Activated CD4-positive, alpha-beta T cell treated with anti-CD3 and anti-CD28 coated beads for 36 hours (primary cell): ENCODE measurements around the gene SUCNR1. TPM values are rescaled to one million over a fixed set of nuclear protein-coding genes. Genes with fewer than 3 reads are reported as not detected.
"Not testable (repeated sequence)": the region's sequence is repeated elsewhere in the genome, so short reads cannot be mapped to it uniquely, and the experiment has no call there.

Experiments
- ATAC-seq: fragments of 200-7000 bp; cut with Tn5 transposase; one replicate; pipeline ENCODE4 v1.10.0; 2021; ENCODE audit warnings: mild to moderate bottlenecking, moderate library complexity
- CTCF ChIA-PET: fragments of 350-600 bp; sonication (Branson Sonifier 250); formaldehyde crosslinking; loops from one replicate; lab custom pipeline; 2021; ENCODE audit warnings: antibody characterized with exemption; lab: Charles Lee
- POLR2A ChIA-PET: fragments of 350-600 bp; sonication (Branson Sonifier 250); formaldehyde crosslinking; loops from one replicate; lab custom pipeline; 2021; ENCODE audit warnings: antibody characterized with exemption, inconsistent platforms; lab: Charles Lee
- DNase-seq: peaks from one replicate; pipeline ENCODE4 v3.0.0-alpha.2; 2020
- H3K27ac Mint-ChIP-seq: one replicate; pipeline ENCODE4 v1.8.0; 2021; ENCODE audit warnings: mixed read lengths
- H3K27me3 Mint-ChIP-seq: one replicate; pipeline ENCODE4 v1.8.0; 2021; ENCODE audit warnings: mixed read lengths
- H3K36me3 Mint-ChIP-seq: one replicate; pipeline ENCODE4 v1.8.0; 2021; ENCODE audit warnings: low read depth, mixed read lengths
- H3K4me1 Mint-ChIP-seq: one replicate; pipeline ENCODE4 v1.8.0; 2021; ENCODE audit warnings: mixed read lengths
- H3K4me3 Mint-ChIP-seq: one replicate; pipeline ENCODE4 v1.8.0; 2021; ENCODE audit warnings: mild to moderate bottlenecking, moderate library complexity, mixed read lengths
- H3K9me3 Mint-ChIP-seq: one replicate; pipeline ENCODE4 v1.8.0; 2021; ENCODE audit warnings: low read depth, mixed read lengths
- intact Hi-C, 2 experiments: fragments of 100-400 bp; cut with DNase I in 1 of 2; cut with micrococcal nuclease in 1 of 2; formaldehyde crosslinking; loops; one replicate each; pipeline versions ENCODE4 v1.14.2 to v1.15.1; 2022 to 2024; cut with DNase I, micrococcal nuclease
- total RNA-seq, 2 experiments: library from RNA; stranded (reverse); gene quantifications; one replicate each; pipeline ENCODE4 v1.2.3, GENCODE V29; 2021

Gene SUCNR1
- total RNA-seq, result not detected

- CTCF ChIA-PET, result no interaction called here
- H3K4me3 Mint-ChIP-seq, result no peak within 1 kb of the TSS
- no peak for DNase-seq
- no peak for ATAC-seq
- POLR2A ChIA-PET, result no interaction called here
- no peaks in the 10 kb centered on the region for H3K36me3 Mint-ChIP-seq
- no peaks in the 10 kb centered on the region for H3K9me3 Mint-ChIP-seq
- H3K4me1 Mint-ChIP-seq, result peaks cover 12% of the 10 kb centered on the region
- H3K27ac Mint-ChIP-seq, result no peak within 1 kb of the TSS
- intact Hi-C loops, result no loop called here
- H3K27me3 Mint-ChIP-seq, result peaks cover 3% of the 10 kb centered on the region
Measured at GRCh38 chr3:151873398-151873797, at the start of gene SUCNR1. Gene SUCNR1, plus strand, starts transcription at chr3:151873643. Its CDS starts 6,250 bp downstream, at chr3:151879893.

GRCh38 chr3:151827816-151828215, 45.6 kb upstream of the SUCNR1 start:
- Mint-ChIP-seq H3K36me3 (no peaks in the 10 kb centered on the region), H3K9me3 (no peaks in the 10 kb centered on the region), H3K4me1 (no peaks in the 10 kb centered on the region), H3K27ac (no peak overlapping the region), H3K4me3 (no peak overlapping the region), H3K27me3 (peaks cover 2% of the 10 kb centered on the region)
- ChIA-PET POLR2A (no interaction called here), CTCF (interaction anchor here (1.6 kb wide), 1 partner anchor 11 kb away, joined by 3 read pairs; no protein-coding TSS in a partner anchor)
- ATAC-seq, result no peak
- intact Hi-C loops, result no loop called here
- no peak for DNase-seq

GRCh38 chr3:151835751-151836525, 37.5 kb upstream of the SUCNR1 start:
- no peaks in the 10 kb centered on the region for H3K36me3 Mint-ChIP-seq
- no peak overlapping the region for H3K4me3 Mint-ChIP-seq
- H3K27ac Mint-ChIP-seq, result no peak overlapping the region
- POLR2A ChIA-PET, result no interaction called here
- DNase-seq (no peak), ATAC-seq (no peak)
- CTCF ChIA-PET, result interaction anchor here (0.6 to 4.9 kb wide), 7 partner anchors 9 to 688 kb away, joined by 3 to 42 read pairs (median 4); no protein-coding TSS in a partner anchor
- H3K4me1 Mint-ChIP-seq, result peaks cover 3% of the 10 kb centered on the region
- intact Hi-C loops, result loop anchor here in 1 of 2 experiments (5.0 kb wide), 2 partner anchors 554 to 669 kb away; no protein-coding TSS in a partner anchor
- peaks cover 9% of the 10 kb centered on the region for H3K27me3 Mint-ChIP-seq
- H3K9me3 Mint-ChIP-seq, result no peaks in the 10 kb centered on the region

GRCh38 chr3:151837057-151837456, 36.4 kb upstream of the SUCNR1 start:
- Mint-ChIP-seq H3K4me3 (no peak overlapping the region), H3K27ac (no peak overlapping the region), H3K36me3 (no peaks in the 10 kb centered on the region), H3K9me3 (no peaks in the 10 kb centered on the region), H3K27me3 (peaks cover 9% of the 10 kb centered on the region), H3K4me1 (peaks cover 3% of the 10 kb centered on the region)
- POLR2A ChIA-PET, result no interaction called here
- DNase-seq (no peak), ATAC-seq (no peak)
- intact Hi-C loops, result loop anchor here in 1 of 2 experiments (5.0 kb wide), 2 partner anchors 555 to 670 kb away; no protein-coding TSS in a partner anchor
- CTCF ChIA-PET, result interaction anchor here (0.9 to 4.9 kb wide), 9 partner anchors 8 to 687 kb away, joined by 3 to 42 read pairs (median 3); no protein-coding TSS in a partner anchor

GRCh38 chr3:151838574-151839312, 34.7 kb upstream of the SUCNR1 start:
- ChIA-PET CTCF (interaction anchor here (0.6 to 4.9 kb wide), 29 partner anchors 9 to 848 kb away, joined by 3 to 42 read pairs (median 3); no protein-coding TSS in a partner anchor), POLR2A (interaction anchor here (0.7 kb wide), 1 partner anchor 638 kb away, joined by 3 read pairs; no protein-coding TSS in a partner anchor)
- intact Hi-C loops, result loop anchor here (1.0 to 5.0 kb wide), 9 partner anchors 80 to 682 kb away; no protein-coding TSS in a partner anchor
- peaks cover 7% of the 10 kb centered on the region for H3K27me3 Mint-ChIP-seq
- no peak overlapping the region for H3K4me3 Mint-ChIP-seq
- peak; percentile 69 for ATAC-seq
- no peak overlapping the region for H3K27ac Mint-ChIP-seq
- peaks cover 3% of the 10 kb centered on the region for H3K4me1 Mint-ChIP-seq
- no peaks in the 10 kb centered on the region for H3K9me3 Mint-ChIP-seq
- no peaks in the 10 kb centered on the region for H3K36me3 Mint-ChIP-seq
- DNase-seq, result peak; percentile 56

GRCh38 chr3:151839313-151839631, 34.2 kb upstream of the SUCNR1 start:
- no peak overlapping the region for H3K27ac Mint-ChIP-seq
- DNase-seq, result no peak
- no peak for ATAC-seq
- no peaks in the 10 kb centered on the region for H3K36me3 Mint-ChIP-seq
- CTCF ChIA-PET, result interaction anchor here (0.6 to 4.9 kb wide), 24 partner anchors 11 to 848 kb away, joined by 3 to 42 read pairs (median 4); no protein-coding TSS in a partner anchor
- H3K9me3 Mint-ChIP-seq, result no peaks in the 10 kb centered on the region
- H3K27me3 Mint-ChIP-seq, result peaks cover 7% of the 10 kb centered on the region
- POLR2A ChIA-PET, result no interaction called here
- H3K4me3 Mint-ChIP-seq, result no peak overlapping the region
- peaks cover 3% of the 10 kb centered on the region for H3K4me1 Mint-ChIP-seq
- intact Hi-C loops, result loop anchor here (1.0 to 5.0 kb wide), 9 partner anchors 79 to 682 kb away; no protein-coding TSS in a partner anchor

GRCh38 chr3:151841801-151842200, 31.6 kb upstream of the SUCNR1 start:
- Mint-ChIP-seq H3K27me3 (peaks cover 2% of the 10 kb centered on the region), H3K9me3 (no peaks in the 10 kb centered on the region), H3K27ac (no peak overlapping the region), H3K4me3 (no peak overlapping the region), H3K4me1 (peaks cover 3% of the 10 kb centered on the region), H3K36me3 (no peaks in the 10 kb centered on the region)
- ChIA-PET CTCF (interaction anchor here (1.4 kb wide), 1 partner anchor 19 kb away, joined by 3 read pairs; no protein-coding TSS in a partner anchor), POLR2A (no interaction called here)
- intact Hi-C loops, result no loop called here
- DNase-seq (no peak), ATAC-seq (no peak)

GRCh38 chr3:151843275-151843674, 30.2 kb upstream of the SUCNR1 start:
- intact Hi-C loops, result no loop called here
- H3K4me1 Mint-ChIP-seq, result no peaks in the 10 kb centered on the region
- H3K36me3 Mint-ChIP-seq, result no peaks in the 10 kb centered on the region
- DNase-seq, result no peak
- H3K27me3 Mint-ChIP-seq, result no peaks in the 10 kb centered on the region
- ChIA-PET CTCF (interaction anchor here (1.0 kb wide), 1 partner anchor 237 kb away, joined by 4 read pairs; no protein-coding TSS in a partner anchor), POLR2A (no interaction called here)
- no peak overlapping the region for H3K4me3 Mint-ChIP-seq
- H3K9me3 Mint-ChIP-seq, result no peaks in the 10 kb centered on the region
- no peak overlapping the region for H3K27ac Mint-ChIP-seq
- no peak for ATAC-seq

GRCh38 chr3:151845306-151845905, 28.0 kb upstream of the SUCNR1 start:
- DNase-seq, result no peak
- ChIA-PET POLR2A (no interaction called here), CTCF (interaction anchor here (0.7 kb wide), 1 partner anchor 8 kb away, joined by 4 read pairs; no protein-coding TSS in a partner anchor)
- no peak for ATAC-seq
- Mint-ChIP-seq H3K4me3 (no peak overlapping the region), H3K9me3 (peaks cover 3% of the 10 kb centered on the region), H3K27me3 (no peaks in the 10 kb centered on the region), H3K27ac (no peak overlapping the region), H3K4me1 (no peaks in the 10 kb centered on the region), H3K36me3 (peaks cover under 1% of the 10 kb centered on the region)
- intact Hi-C loops, result no loop called here

GRCh38 chr3:151850065-151850464, 23.4 kb upstream of the SUCNR1 start:
- H3K4me1 Mint-ChIP-seq, H3K27me3 Mint-ChIP-seq, H3K9me3 Mint-ChIP-seq, CTCF ChIA-PET, DNase-seq, intact Hi-C loops, H3K36me3 Mint-ChIP-seq, H3K4me3 Mint-ChIP-seq, POLR2A ChIA-PET, ATAC-seq, H3K27ac Mint-ChIP-seq: not testable (repeated sequence)
